K562 (cell line): Measurements from ENCODE around the gene NCMAP.

ENCODE experiments used
- BHLHE40 ChIP-seq: IDR thresholded peaks from 2 replicates; pipeline ENCODE4 v1.6.1; 2011; ENCODE audit warnings: low read length, improper control_type of control experiment
- EZH2 ChIP-seq: IDR thresholded peaks from 2 replicates; pipeline ENCODE4 v1.6.1; 2012; ENCODE audit warnings: low read depth, mild to moderate bottlenecking, inconsistent platforms, low read length, borderline replicate concordance
- FOXK1 ChIP-seq: sonication (generic); formaldehyde crosslinking; IDR thresholded peaks from 2 replicates; pipeline ENCODE4 v1.8.0; 2022; ENCODE audit warnings: missing genetic modification reagents, mild to moderate bottlenecking, borderline replicate concordance
- IFI16 ChIP-seq: fragments of 250-450 bp; sonication (Bioruptor Pico); IDR thresholded peaks from 2 replicates; pipeline ENCODE4 v2.1.2; 2022; ENCODE audit warnings: mild to moderate bottlenecking, inconsistent platforms
- KAT8 ChIP-seq: fragments of 450-650 bp; IDR thresholded peaks from 2 replicates; pipeline ENCODE4 v1.6.1; 2016; ENCODE audit warnings: low read depth, mild to moderate bottlenecking
- PBX2 ChIP-seq, 2 experiments: IDR thresholded peaks in 1 of 2; conservative IDR thresholded peaks in 1 of 2; 2 replicates each; pipeline ENCODE4 v1.6.1; 2016; ENCODE audit warnings: low read depth in 2 of 2, mild to moderate bottlenecking in 1 of 2, missing compliant biosample characterization in 1 of 2, missing genetic modification characterization in 1 of 2, moderate library complexity in 1 of 2
- POLR2AphosphoS5 ChIP-seq: IDR thresholded peaks from 2 replicates; pipeline ENCODE4 v1.6.1; 2011; ENCODE audit warnings: mild to moderate bottlenecking, low read depth, low read length, moderate library complexity; ENCODE audit not compliant: control insufficient read depth, insufficient read depth
- TAF1 ChIP-seq: IDR thresholded peaks from 2 replicates; pipeline ENCODE4 v1.6.1; 2011; ENCODE audit warnings: mild to moderate bottlenecking, low read length, moderate library complexity; ENCODE audit not compliant: insufficient read depth, control insufficient read depth, severe bottlenecking; ENCODE audit errors: extremely low read depth
- TAF7 ChIP-seq: fragments of 450-650 bp; IDR thresholded peaks from 2 replicates; pipeline ENCODE4 v1.6.1; 2016; ENCODE audit warnings: missing genetic modification characterization, missing compliant biosample characterization
- ZNF445 ChIP-seq: fragments of 250-450 bp; sonication (Bioruptor Pico); IDR thresholded peaks from 2 replicates; pipeline ENCODE4 v1.4.0; 2020; ENCODE audit warnings: low read depth, mild to moderate bottlenecking, moderate library complexity
- ZNF639 ChIP-seq, 2 experiments: fragments of 200-800 bp in 1 of 2; sonication (Bioruptor generic) in 1 of 2; sonication (generic) in 1 of 2; formaldehyde crosslinking in 1 of 2; IDR thresholded peaks in 1 of 2; conservative IDR thresholded peaks in 1 of 2; 2 replicates each; pipeline versions ENCODE4 v1.5.0 to v1.6.1; 2016 to 2020; ENCODE audit warnings: missing compliant biosample characterization in 1 of 2, missing genetic modification characterization in 1 of 2, missing genetic modification reagents in 1 of 2
- ZNF740 ChIP-seq, 3 experiments: fragments of 200-800 bp in 1 of 3; sonication (Bioruptor generic) in 1 of 3; sonication (generic) in 1 of 3; formaldehyde crosslinking in 1 of 3; IDR thresholded peaks; 2 replicates each; pipeline versions ENCODE4 v1.6.1 to v1.8.0; 2016 to 2022; ENCODE audit warnings: mild to moderate bottlenecking in 2 of 3, missing compliant biosample characterization in 2 of 3, missing genetic modification characterization in 2 of 3, missing genetic modification reagents in 1 of 3
- TF ChIP-seq, protein P1 (sequence below), 3 experiments: IDR thresholded peaks in 2 of 3; conservative IDR thresholded peaks in 1 of 3; 2 replicates each; pipeline ENCODE4 v1.5.1; 2011 to 2012; ENCODE audit warnings: low read length in 3 of 3, mild to moderate bottlenecking in 3 of 3, control low read depth in 2 of 3, improper control_type of control experiment in 1 of 3, inconsistent platforms in 1 of 3, low read depth in 1 of 3, mixed read lengths in 1 of 3, moderate library complexity in 1 of 3; ENCODE audit not compliant: insufficient read depth in 2 of 3

- no peak for TF ChIP-seq IFI16
- TF ChIP-seq EZH2: no peak
- no peak for TF ChIP-seq POLR2AphosphoS5
- TF ChIP-seq FOXK1 (CRISPR knock-in tag): no peak
- TF ChIP-seq, protein P1, sequence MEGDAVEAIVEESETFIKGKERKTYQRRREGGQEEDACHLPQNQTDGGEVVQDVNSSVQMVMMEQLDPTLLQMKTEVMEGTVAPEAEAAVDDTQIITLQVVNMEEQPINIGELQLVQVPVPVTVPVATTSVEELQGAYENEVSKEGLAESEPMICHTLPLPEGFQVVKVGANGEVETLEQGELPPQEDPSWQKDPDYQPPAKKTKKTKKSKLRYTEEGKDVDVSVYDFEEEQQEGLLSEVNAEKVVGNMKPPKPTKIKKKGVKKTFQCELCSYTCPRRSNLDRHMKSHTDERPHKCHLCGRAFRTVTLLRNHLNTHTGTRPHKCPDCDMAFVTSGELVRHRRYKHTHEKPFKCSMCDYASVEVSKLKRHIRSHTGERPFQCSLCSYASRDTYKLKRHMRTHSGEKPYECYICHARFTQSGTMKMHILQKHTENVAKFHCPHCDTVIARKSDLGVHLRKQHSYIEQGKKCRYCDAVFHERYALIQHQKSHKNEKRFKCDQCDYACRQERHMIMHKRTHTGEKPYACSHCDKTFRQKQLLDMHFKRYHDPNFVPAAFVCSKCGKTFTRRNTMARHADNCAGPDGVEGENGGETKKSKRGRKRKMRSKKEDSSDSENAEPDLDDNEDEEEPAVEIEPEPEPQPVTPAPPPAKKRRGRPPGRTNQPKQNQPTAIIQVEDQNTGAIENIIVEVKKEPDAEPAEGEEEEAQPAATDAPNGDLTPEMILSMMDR (IDR thresholded peaks at IDR 0.05 in 2 of 3, conservative IDR thresholded peaks at IDR 0.05 in 1 of 3; ENCODE audit: insufficient read depth in 2 of 3, low read depth in 1 of 3, low read length in 3 of 3): no peak
- TF ChIP-seq PBX2 (CRISPR knock-in tag; IDR thresholded peaks at IDR 0.05; ENCODE audit: low read depth): no peak
- no peak for TF ChIP-seq PBX2 (tag; conservative IDR thresholded peaks at IDR 0.05; ENCODE audit: low read depth)
- no peak for TF ChIP-seq TAF1
- no peak for TF ChIP-seq ZNF740 (CRISPR knock-in tag; IDR thresholded peaks at IDR 0.05)
- TF ChIP-seq ZNF740 (tag; IDR thresholded peaks at IDR 0.05): no peak
- TF ChIP-seq ZNF639 (CRISPR knock-in tag; conservative IDR thresholded peaks at IDR 0.05 in 1 of 2, IDR thresholded peaks at IDR 0.05 in 1 of 2): no peak
- no peak for TF ChIP-seq TAF7 (tag)
- TF ChIP-seq KAT8: no peak
- TF ChIP-seq BHLHE40: no peak
- TF ChIP-seq ZNF445 (CRISPR knock-in tag): no peak
Observed at GRCh38 chr1:24526045-24526444, 29.8 kb upstream of the NCMAP start.
